Neural progenitor cell (in vitro differentiated cells): ENCODE measurements around the gene SNAPIN. TPM values are rescaled to one million over a fixed set of nuclear protein-coding genes. Genes with fewer than 3 reads are reported as not detected.

ENCODE experiments used
- DNase-seq: peaks from one replicate; pipeline ENCODE4 v3.0.0-alpha.2; 2016; ENCODE audit warnings: low spot score
- H2AFZ ChIP-seq: fragments of 200-600 bp; sonication (generic); replicated peaks from 2 replicates; pipeline ENCODE4 v1.6.1; 2016; ENCODE audit warnings: antibody characterized with exemption
- H3F3A ChIP-seq: fragments of 200-600 bp; sonication (generic); 2 replicates; pipeline ENCODE4 v1.6.1; 2016; ENCODE audit warnings: antibody characterized with exemption, low read depth
- H3K27ac ChIP-seq: fragments of 200-600 bp; sonication (generic); 2 replicates; pipeline ENCODE4 v1.5.1; 2016; ENCODE audit warnings: mild to moderate bottlenecking
- H3K27me3 ChIP-seq: fragments of 200-600 bp; sonication (generic); 2 replicates; pipeline ENCODE4 v1.6.1; 2016; ENCODE audit warnings: mild to moderate bottlenecking, moderate library complexity
- H3K36me3 ChIP-seq: fragments of 200-600 bp; sonication (generic); 2 replicates; pipeline ENCODE4 v1.5.1; 2016
- H3K4me1 ChIP-seq: fragments of 200-600 bp; sonication (generic); 2 replicates; pipeline ENCODE4 v1.6.1; 2016; ENCODE audit warnings: mixed run types
- H3K4me2 ChIP-seq: fragments of 200-600 bp; sonication (generic); 2 replicates; pipeline ENCODE4 v1.6.1; 2016
- H3K4me3 ChIP-seq: fragments of 200-600 bp; sonication (generic); 2 replicates; pipeline ENCODE4 v1.5.1; 2016
- H3K79me2 ChIP-seq: fragments of 200-600 bp; sonication (generic); 2 replicates; pipeline ENCODE4 v1.6.1; 2016; ENCODE audit warnings: low read depth
- H3K9ac ChIP-seq: fragments of 200-600 bp; sonication (generic); 2 replicates; pipeline ENCODE4 v1.6.1; 2016
- H3K9me3 ChIP-seq: fragments of 200-600 bp; sonication (generic); 2 replicates; pipeline ENCODE4 v1.5.1; 2016; ENCODE audit warnings: low read depth
- H4K20me1 ChIP-seq: fragments of 200-600 bp; sonication (generic); 2 replicates; pipeline ENCODE4 v1.6.1; 2016; ENCODE audit warnings: low read depth
- H3K27ac Mint-ChIP-seq: 3 replicates; pipeline ENCODE4 v1.8.0; 2021; ENCODE audit warnings: mixed read lengths
- H3K27me3 Mint-ChIP-seq: 2 replicates; pipeline ENCODE4 v1.8.0; 2022; ENCODE audit warnings: low read depth, mild to moderate bottlenecking, inconsistent platforms, moderate library complexity, mixed read lengths; ENCODE audit not compliant: insufficient read depth
- H3K36me3 Mint-ChIP-seq: 3 replicates; pipeline ENCODE4 v1.8.0; 2021; ENCODE audit warnings: mixed read lengths
- H3K4me1 Mint-ChIP-seq: 3 replicates; pipeline ENCODE4 v1.8.0; 2021; ENCODE audit warnings: mixed read lengths
- H3K4me3 Mint-ChIP-seq: 3 replicates; pipeline ENCODE4 v1.8.0; 2021; ENCODE audit warnings: mild to moderate bottlenecking, moderate library complexity, mixed read lengths
- H3K9me3 Mint-ChIP-seq: 3 replicates; pipeline ENCODE4 v1.8.0; 2020; ENCODE audit warnings: mixed read lengths
- EZH2 ChIP-seq: fragments of 200-600 bp; sonication (generic); IDR thresholded peaks from 2 replicates; pipeline ENCODE4 v1.6.1; 2017; ENCODE audit warnings: antibody characterized with exemption, mild to moderate bottlenecking, moderate library complexity
- EZH2phosphoT487 ChIP-seq: fragments of 200-600 bp; sonication (generic); IDR thresholded peaks from 2 replicates; pipeline ENCODE4 v1.6.1; 2017; ENCODE audit warnings: antibody characterized with exemption
- total RNA-seq: library from RNA; depleted of rRNA; stranded (reverse); fragments of >200 nt; gene quantifications from 2 replicates; pipeline ENCODE4 v1.2.3, GENCODE V29; 2015; ENCODE audit warnings: low replicate concordance
- TF ChIP-seq, protein P1 (sequence below): fragments of 200-600 bp; sonication (generic); IDR thresholded peaks from 2 replicates; pipeline ENCODE4 v1.5.1; 2017; ENCODE audit warnings: antibody characterized with exemption, mild to moderate bottlenecking

Gene SNAPIN
- total RNA-seq, 1 donor from 2014 or later, result 52.4 TPM

DNA sequence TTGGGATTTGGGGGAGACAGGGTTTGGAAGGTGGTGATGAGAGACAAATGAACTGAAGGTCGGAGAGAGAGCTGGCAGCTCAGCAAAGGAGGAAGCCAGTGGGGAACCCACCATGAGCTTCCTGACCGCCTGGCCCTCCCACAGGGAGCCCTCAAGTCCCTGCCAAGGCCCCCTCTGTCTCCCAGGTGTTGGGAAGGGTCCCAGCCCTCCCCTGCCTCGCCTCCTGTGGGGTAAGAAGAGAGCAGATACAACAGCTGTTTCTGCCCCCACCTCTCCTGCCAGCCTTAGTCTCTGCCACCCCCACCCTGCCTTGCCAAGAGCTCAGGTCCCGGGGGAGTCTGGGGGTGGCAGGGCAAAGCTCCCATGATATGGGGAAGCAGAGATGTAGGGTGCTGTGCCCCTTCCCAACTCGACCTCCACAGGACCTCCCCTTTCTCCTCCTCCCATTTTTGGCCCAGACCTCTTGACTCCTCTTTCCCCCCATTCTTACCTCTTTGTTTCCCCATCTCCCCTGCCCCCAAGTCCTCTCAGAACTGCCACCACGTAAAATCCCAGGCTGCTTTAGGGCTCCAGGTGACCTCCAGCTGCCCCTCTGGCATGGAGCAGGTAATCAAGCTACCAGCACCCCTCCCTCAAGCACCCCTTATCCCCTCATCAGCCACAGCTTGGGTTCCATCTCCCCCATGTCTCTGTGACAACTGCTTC, 29.7 kb upstream of the SNAPIN start:
- no peak overlapping the region for H3K27ac ChIP-seq
- peaks cover 16% of the 10 kb centered on the region for H3K4me1 ChIP-seq
- no peak overlapping the region for H2AFZ ChIP-seq
- no peaks in the 10 kb centered on the region for H3K9me3 Mint-ChIP-seq
- H3K79me2 ChIP-seq, result peaks cover 8% of the 10 kb centered on the region
- DNase-seq, result no peak
- no peaks in the 10 kb centered on the region for H4K20me1 ChIP-seq
- no peak overlapping the region for H3K4me3 ChIP-seq
- H3K4me1 Mint-ChIP-seq, result peaks cover 44% of the 10 kb centered on the region
- H3K36me3 Mint-ChIP-seq, result peaks cover 8% of the 10 kb centered on the region
- peak overlapping the region; percentile 55 for H3K27ac Mint-ChIP-seq
- no peaks in the 10 kb centered on the region for H3K27me3 ChIP-seq
- H3K4me3 Mint-ChIP-seq, result no peak overlapping the region
- H3K9ac ChIP-seq, result no peak overlapping the region
- no peak overlapping the region for H3K4me2 ChIP-seq
- no peaks in the 10 kb centered on the region for H3K9me3 ChIP-seq
- H3K27me3 Mint-ChIP-seq, result peaks cover 7% of the 10 kb centered on the region
- no peaks in the 10 kb centered on the region for H3F3A ChIP-seq
- TF ChIP-seq EZH2phosphoT487, result no peak
- TF ChIP-seq EZH2, result no peak
- TF ChIP-seq, protein P1, sequence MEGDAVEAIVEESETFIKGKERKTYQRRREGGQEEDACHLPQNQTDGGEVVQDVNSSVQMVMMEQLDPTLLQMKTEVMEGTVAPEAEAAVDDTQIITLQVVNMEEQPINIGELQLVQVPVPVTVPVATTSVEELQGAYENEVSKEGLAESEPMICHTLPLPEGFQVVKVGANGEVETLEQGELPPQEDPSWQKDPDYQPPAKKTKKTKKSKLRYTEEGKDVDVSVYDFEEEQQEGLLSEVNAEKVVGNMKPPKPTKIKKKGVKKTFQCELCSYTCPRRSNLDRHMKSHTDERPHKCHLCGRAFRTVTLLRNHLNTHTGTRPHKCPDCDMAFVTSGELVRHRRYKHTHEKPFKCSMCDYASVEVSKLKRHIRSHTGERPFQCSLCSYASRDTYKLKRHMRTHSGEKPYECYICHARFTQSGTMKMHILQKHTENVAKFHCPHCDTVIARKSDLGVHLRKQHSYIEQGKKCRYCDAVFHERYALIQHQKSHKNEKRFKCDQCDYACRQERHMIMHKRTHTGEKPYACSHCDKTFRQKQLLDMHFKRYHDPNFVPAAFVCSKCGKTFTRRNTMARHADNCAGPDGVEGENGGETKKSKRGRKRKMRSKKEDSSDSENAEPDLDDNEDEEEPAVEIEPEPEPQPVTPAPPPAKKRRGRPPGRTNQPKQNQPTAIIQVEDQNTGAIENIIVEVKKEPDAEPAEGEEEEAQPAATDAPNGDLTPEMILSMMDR, result no peak
- H3K36me3 ChIP-seq, result no peaks in the 10 kb centered on the region

DNA sequence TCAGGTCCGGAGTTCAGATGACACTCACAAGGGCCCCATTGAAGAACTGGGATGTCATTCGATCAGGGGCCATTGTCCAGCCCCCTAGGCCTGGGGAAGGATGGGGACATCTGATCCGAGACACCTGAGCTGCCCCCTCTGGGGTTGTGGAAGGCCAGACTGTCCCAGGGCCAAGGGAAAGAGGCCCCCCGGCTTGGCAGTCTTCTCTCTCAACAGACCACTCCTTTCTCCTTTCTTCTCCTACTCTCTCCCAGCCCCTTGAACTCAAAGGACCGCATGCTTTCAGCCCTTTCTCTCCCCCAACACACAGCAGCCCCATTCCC, 29.2 kb upstream of the SNAPIN start:
- Mint-ChIP-seq H3K27ac (no peak overlapping the region), H3K4me3 (no peak overlapping the region), H3K27me3 (peaks cover 9% of the 10 kb centered on the region), H3K36me3 (peaks cover 3% of the 10 kb centered on the region), H3K9me3 (no peaks in the 10 kb centered on the region), H3K4me1 (peaks cover 39% of the 10 kb centered on the region)
- Histone ChIP-seq H3K9me3 (no peaks in the 10 kb centered on the region), H3K36me3 (no peaks in the 10 kb centered on the region), H3K4me2 (no peak overlapping the region), H3K27ac (no peak overlapping the region), H3K4me1 (peaks cover 15% of the 10 kb centered on the region), H3F3A (peaks cover 4% of the 10 kb centered on the region), H3K4me3 (no peak overlapping the region), H3K9ac (no peak overlapping the region), H3K79me2 (peaks cover 11% of the 10 kb centered on the region), H3K27me3 (no peaks in the 10 kb centered on the region), H2AFZ (no peak overlapping the region), H4K20me1 (no peaks in the 10 kb centered on the region)
- no peak for DNase-seq
- no peak for TF ChIP-seq EZH2
- TF ChIP-seq, protein P1, result no peak
- no peak for TF ChIP-seq EZH2phosphoT487

DNA sequence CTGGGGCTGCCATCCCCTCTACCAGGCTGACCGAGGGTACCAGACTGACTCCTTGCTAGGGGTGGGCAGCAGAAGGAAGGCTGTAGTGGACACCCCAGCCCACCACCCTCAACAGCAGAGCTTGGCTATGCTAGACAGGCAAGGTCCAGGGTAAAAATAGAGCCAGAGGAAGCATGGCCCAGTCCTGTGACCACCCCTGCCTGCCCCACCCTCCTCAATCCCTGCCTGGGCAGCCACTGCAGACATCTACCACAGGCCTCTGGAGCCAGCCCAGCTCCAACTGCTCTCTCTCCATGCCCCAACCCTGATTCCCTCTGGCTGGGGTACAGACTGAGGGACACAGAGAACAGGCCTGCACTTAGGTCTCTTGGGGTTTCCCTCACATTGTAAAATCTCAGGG, 28.5 kb upstream of the SNAPIN start:
- peaks cover 6% of the 10 kb centered on the region for H3K36me3 Mint-ChIP-seq
- Histone ChIP-seq H4K20me1 (peaks cover 6% of the 10 kb centered on the region), H3F3A (peaks cover 6% of the 10 kb centered on the region), H3K4me2 (no peak overlapping the region), H3K9me3 (no peaks in the 10 kb centered on the region), H3K27me3 (no peaks in the 10 kb centered on the region), H3K36me3 (no peaks in the 10 kb centered on the region), H3K4me1 (peaks cover 16% of the 10 kb centered on the region), H3K9ac (no peak overlapping the region), H3K27ac (no peak overlapping the region), H3K79me2 (peaks cover 18% of the 10 kb centered on the region), H2AFZ (no peak overlapping the region), H3K4me3 (no peak overlapping the region)
- H3K27me3 Mint-ChIP-seq, result peaks cover 9% of the 10 kb centered on the region
- no peak overlapping the region for H3K4me3 Mint-ChIP-seq
- H3K4me1 Mint-ChIP-seq, result peaks cover 41% of the 10 kb centered on the region
- TF ChIP-seq EZH2 (no peak), EZH2phosphoT487 (no peak)
- TF ChIP-seq, protein P1, result no peak
- no peak overlapping the region for H3K27ac Mint-ChIP-seq
- H3K9me3 Mint-ChIP-seq, result no peaks in the 10 kb centered on the region
- no peak for DNase-seq
